K562 (cell line): ENCODE measurements around the gene FANCD2OS. TPM values are rescaled to one million over a fixed set of nuclear protein-coding genes. Genes with fewer than 3 reads are reported as not detected.

Source experiments
- ATF2 ChIP-seq: sonication (generic); formaldehyde crosslinking; IDR thresholded peaks from 2 replicates; pipeline ENCODE4 v1.8.1; 2022; ENCODE audit warnings: missing genetic modification reagents
- BRD4 ChIP-seq: fragments of 200-600 bp; sonication (generic); IDR thresholded peaks from 2 replicates; pipeline ENCODE4 v1.6.1; 2017; ENCODE audit warnings: inconsistent platforms
- CC2D1A ChIP-seq: fragments of 450-650 bp; IDR thresholded peaks from 2 replicates; pipeline ENCODE4 v1.6.1; 2017; ENCODE audit warnings: mild to moderate bottlenecking
- CLOCK ChIP-seq: fragments of 250-450 bp; sonication (Bioruptor Pico); IDR thresholded peaks from 2 replicates; pipeline ENCODE4 v1.4.0; 2020; ENCODE audit warnings: mild to moderate bottlenecking, moderate library complexity, borderline replicate concordance
- DIDO1 ChIP-seq: fragments of 450-650 bp; IDR thresholded peaks from 2 replicates; pipeline ENCODE4 v1.6.1; 2016; ENCODE audit warnings: low read depth, missing biosample characterization, missing genetic modification characterization
- FOXP1 ChIP-seq: sonication (generic); formaldehyde crosslinking; IDR thresholded peaks from 2 replicates; pipeline ENCODE4 v1.8.0; 2022; ENCODE audit warnings: mild to moderate bottlenecking, missing genetic modification reagents
- GATA2 ChIP-seq: sonication (generic); formaldehyde crosslinking; IDR thresholded peaks from 2 replicates; pipeline ENCODE4 v1.4.0; 2020; ENCODE audit warnings: mild to moderate bottlenecking, missing genetic modification reagents
- HDAC1 ChIP-seq, 2 experiments: fragments of 450-650 bp; IDR thresholded peaks; 2 replicates each; pipeline ENCODE4 v1.6.1; 2016 to 2017; ENCODE audit warnings: inconsistent platforms in 1 of 2, mild to moderate bottlenecking in 1 of 2, moderate library complexity in 1 of 2
- HDAC2 ChIP-seq: fragments of 450-650 bp; IDR thresholded peaks from 2 replicates; pipeline ENCODE4 v1.6.1; 2016; ENCODE audit warnings: mild to moderate bottlenecking
- MLLT1 ChIP-seq, 2 experiments: fragments of 450-650 bp; IDR thresholded peaks; 2 replicates each; pipeline ENCODE4 v1.6.1; 2016
- NR2C1 ChIP-seq, 2 experiments: fragments of 450-650 bp; IDR thresholded peaks; 2 replicates each; pipeline ENCODE4 v1.6.1; 2017; ENCODE audit warnings: mild to moderate bottlenecking in 2 of 2, antibody characterized with exemption in 1 of 2, inconsistent platforms in 1 of 2, missing compliant biosample characterization in 1 of 2, missing genetic modification characterization in 1 of 2
- PRMT5 ChIP-seq: sonication (generic); formaldehyde crosslinking; IDR thresholded peaks from 2 replicates; pipeline ENCODE4 v1.5.0; 2020; ENCODE audit warnings: missing genetic modification reagents
- SAP30 ChIP-seq: fragments of 200-600 bp; sonication (generic); IDR thresholded peaks from 2 replicates; pipeline ENCODE4 v1.6.1; 2012; ENCODE audit warnings: borderline replicate concordance, low read depth, mild to moderate bottlenecking, moderate library complexity, low read length, control low read depth, inconsistent platforms; ENCODE audit not compliant: insufficient read depth, poor library complexity, severe bottlenecking
- SOX6 ChIP-seq: fragments of 450-650 bp; IDR thresholded peaks from 2 replicates; pipeline ENCODE4 v1.6.1; 2014; ENCODE audit warnings: mild to moderate bottlenecking
- ZFP36 ChIP-seq: fragments of 150-350 bp; IDR thresholded peaks from 2 replicates; pipeline ENCODE4 v1.6.1; 2018; ENCODE audit warnings: low read length, low read depth; ENCODE audit not compliant: partially characterized antibody
- ZNF316 ChIP-seq: fragments of 450-650 bp; IDR thresholded peaks from 2 replicates; pipeline ENCODE4 v1.6.1; 2016
- ZNF398 ChIP-seq: fragments of 250-450 bp; sonication (Bioruptor Pico); IDR thresholded peaks from 2 replicates; pipeline ENCODE4 v1.8.0; 2021; ENCODE audit warnings: moderate library complexity, mild to moderate bottlenecking, inconsistent platforms
- ZNF507 ChIP-seq: conservative IDR thresholded peaks from 2 replicates; pipeline ENCODE4 v1.6.1; 2017; ENCODE audit warnings: missing genetic modification characterization, missing compliant biosample characterization
- ZNF511 ChIP-seq: sonication (generic); formaldehyde crosslinking; IDR thresholded peaks from 2 replicates; pipeline ENCODE4 v1.8.0; 2022; ENCODE audit warnings: mild to moderate bottlenecking, missing genetic modification reagents
- ZNF695 ChIP-seq: fragments of 450-650 bp; formaldehyde crosslinking; IDR thresholded peaks from 2 replicates; pipeline ENCODE4 v1.4.0; 2020; ENCODE audit warnings: mild to moderate bottlenecking, moderate library complexity
- polyA plus RNA-seq, 8 experiments: library from polyadenylated mRNA; depleted of rRNA in 4 of 8; stranded (reverse) in 5 of 8; unstranded in 3 of 8; fragments of >200 nt; fragmentation: Nextera tagmentation in 2 of 8; fragmentation: Illumina TruSeq in 1 of 8; extraction: Ambion mirVana in 2 of 8; extraction: Trizol in 1 of 8; gene quantifications; 2 replicates each; pipeline versions ENCODE4 v1.2.1 to v1.2.3, GENCODE V29; 2011 to 2014; ENCODE audit warnings: inconsistent platforms in 1 of 8, missing spikeins in 1 of 8
- total RNA-seq, 7 experiments: library from RNA; depleted of rRNA in 6 of 7; stranded (reverse); fragments of >200 nt in 6 of 7; fragmentation: Illumina TruSeq in 2 of 7; extraction: Trizol in 2 of 7; gene quantifications; 2 replicates each; pipeline versions ENCODE4 v1.2.1 to v1.2.3, GENCODE V29; 2011 to 2021; ENCODE audit warnings: low replicate concordance in 1 of 7

The FANCD2OS gene
- total and polyA plus RNA-seq, 9 of the 15 experiments (the other 6 are each of a cell fraction or from before 2014, with no cell fraction given): not detected

GRCh38 chr3:10142707-10143560 lies 34.9 kb upstream of the FANCD2OS start (continued):
- TF ChIP-seq ZNF507: no peak
- peak; percentile 68; the same call in 1 of the 2 replicates for TF ChIP-seq PRMT5
- TF ChIP-seq ZNF398: no peak
- TF ChIP-seq ATF2 (CRISPR knock-in tag): no peak
- peak; percentile 9; the same call in 1 of the 2 replicates for TF ChIP-seq ZNF511 (CRISPR knock-in tag)
- no peak for TF ChIP-seq ZNF695 (CRISPR knock-in tag)
- no peak for TF ChIP-seq CLOCK
- TF ChIP-seq SOX6: no peak
- TF ChIP-seq BRD4: no peak
- TF ChIP-seq NR2C1 (IDR thresholded peaks at IDR 0.05): no peak; the same call in 1 of the 2 replicates
- peak; percentile 81 for TF ChIP-seq NR2C1 (tag; IDR thresholded peaks at IDR 0.05)
- TF ChIP-seq ZFP36: peak; percentile 15
- TF ChIP-seq GATA2: no peak
- no peak for TF ChIP-seq DIDO1 (tag)
- TF ChIP-seq CC2D1A: peak; percentile 13; the same call in 1 of the 2 replicates
- TF ChIP-seq MLLT1 (IDR thresholded peaks at IDR 0.05): 0 out of 4 replicates have a peak, but pooled peaks of 1 of the 2 experiments have one; percentile 49
- no peak for TF ChIP-seq ZNF316
- peak; percentile 66; the same call in 1 of the 2 replicates for TF ChIP-seq HDAC2
- TF ChIP-seq SAP30: peak; percentile 40
- peak in 1 of 2 experiments; percentile 56; a peak in 1 of 4 replicates for TF ChIP-seq HDAC1 (IDR thresholded peaks at IDR 0.05)
- TF ChIP-seq FOXP1: peak; percentile 52
